Chondrocyte (in vitro differentiated cells): Measurements from ENCODE around the gene DYRK2. TPM values are rescaled to one million over a fixed set of nuclear protein-coding genes. Genes with fewer than 3 reads are reported as not detected.

Source experiments
- DNase-seq: peaks from one replicate; pipeline ENCODE4 v3.0.0; 2021; ENCODE audit warnings: mixed read lengths, low spot score
- H3K27ac Mint-ChIP-seq: one replicate; pipeline ENCODE4 v1.8.0; 2021; ENCODE audit warnings: mild to moderate bottlenecking, moderate library complexity, mixed read lengths; ENCODE audit not compliant: unreplicated experiment
- H3K27me3 Mint-ChIP-seq: 2 replicates; pipeline ENCODE4 v1.8.0; 2021; ENCODE audit warnings: low read depth, mixed read lengths
- H3K36me3 Mint-ChIP-seq: 2 replicates; pipeline ENCODE4 v1.8.0; 2021; ENCODE audit warnings: low read depth, mixed read lengths
- H3K4me1 Mint-ChIP-seq: 2 replicates; pipeline ENCODE4 v1.8.0; 2021; ENCODE audit warnings: low read depth, mild to moderate bottlenecking, mixed read lengths
- H3K4me3 Mint-ChIP-seq: one replicate; pipeline ENCODE4 v1.8.0; 2021; ENCODE audit warnings: mild to moderate bottlenecking, moderate library complexity, mixed read lengths; ENCODE audit not compliant: unreplicated experiment
- H3K9me3 Mint-ChIP-seq: 2 replicates; pipeline ENCODE4 v1.8.0; 2021; ENCODE audit warnings: low read depth, mixed read lengths
- CTCF ChIP-seq: fragments of 200-600 bp; sonication (generic); IDR thresholded peaks from 2 replicates; pipeline ENCODE4 v1.5.0; 2021; ENCODE audit warnings: antibody characterized with exemption, mild to moderate bottlenecking, moderate library complexity
- total RNA-seq: library from RNA; stranded (reverse); gene quantifications from 3 replicates; pipeline ENCODE4 v1.2.1, GENCODE V29; 2021

DYRK2 gene
- total RNA-seq, 1 donor from 2014 or later: 54.1 TPM

GRCh38 chr12:67674417-67674816 is 25.9 kb downstream of the DYRK2 start:
- Mint-ChIP-seq H3K36me3 (peaks cover 9% of the 10 kb centered on the region), H3K27me3 (no peaks in the 10 kb centered on the region), H3K4me3 (no peak overlapping the region), H3K9me3 (peaks cover 14% of the 10 kb centered on the region), H3K4me1 (peaks cover 31% of the 10 kb centered on the region), H3K27ac (no peak overlapping the region)
- TF ChIP-seq CTCF: no peak
- DNase-seq: no peak

- Mint-ChIP-seq H3K9me3 (peaks cover 14% of the 10 kb centered on the region), H3K4me1 (peaks cover 43% of the 10 kb centered on the region), H3K27ac (no peak overlapping the region), H3K4me3 (no peak overlapping the region), H3K27me3 (no peaks in the 10 kb centered on the region), H3K36me3 (peaks cover 9% of the 10 kb centered on the region)
- no peak for DNase-seq
- TF ChIP-seq CTCF: no peak
These were observed 28.1 kb downstream of the DYRK2 start for GRCh38 chr12:67676624-67677023.

- TF ChIP-seq CTCF: no peak
- DNase-seq: no peak
- H3K27me3 Mint-ChIP-seq: no peaks in the 10 kb centered on the region
- no peak overlapping the region for H3K27ac Mint-ChIP-seq
- peaks cover 48% of the 10 kb centered on the region for H3K4me1 Mint-ChIP-seq
- peaks cover 9% of the 10 kb centered on the region for H3K36me3 Mint-ChIP-seq
- H3K4me3 Mint-ChIP-seq: no peak overlapping the region
- peaks cover 17% of the 10 kb centered on the region for H3K9me3 Mint-ChIP-seq
These were observed 28.6 kb downstream of the DYRK2 start for GRCh38 chr12:67677166-67677565.

DNA sequence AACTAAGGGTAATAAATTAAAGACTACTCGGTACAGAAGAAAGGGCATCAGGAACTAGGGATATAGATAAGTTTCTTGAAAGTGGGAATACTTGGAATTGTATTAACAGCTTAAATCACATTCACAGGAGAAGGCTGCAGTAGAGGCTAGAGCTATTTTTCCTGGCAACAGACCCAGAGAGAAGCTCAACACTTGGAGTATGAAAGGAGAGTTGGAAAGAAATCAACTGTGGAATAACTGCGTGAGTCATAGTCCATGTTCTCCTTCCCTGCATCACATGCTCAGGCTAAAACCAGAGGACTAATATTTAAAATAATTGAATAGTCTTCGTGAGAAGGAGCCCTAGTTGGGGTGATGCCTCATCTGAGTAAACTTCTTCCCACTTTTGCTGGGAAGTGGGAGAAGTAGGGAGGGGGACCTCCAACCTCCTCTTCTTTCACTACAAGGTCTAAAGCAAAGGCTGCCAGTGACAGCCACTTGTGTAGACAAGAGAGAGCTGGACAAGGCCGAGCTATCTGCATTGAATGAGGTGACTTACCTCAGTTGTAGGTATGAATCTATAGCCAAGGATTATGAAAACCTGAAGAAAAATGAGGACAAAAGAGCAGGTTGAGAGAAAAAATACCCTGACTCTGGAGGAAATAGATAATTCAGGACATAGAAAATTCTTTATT is 32.7 kb downstream of the DYRK2 start:
- peaks cover 56% of the 10 kb centered on the region for H3K4me1 Mint-ChIP-seq
- no peaks in the 10 kb centered on the region for H3K27me3 Mint-ChIP-seq
- no peak overlapping the region for H3K4me3 Mint-ChIP-seq
- peak overlapping the region; percentile 89 for H3K27ac Mint-ChIP-seq
- no peaks in the 10 kb centered on the region for H3K36me3 Mint-ChIP-seq
- TF ChIP-seq CTCF: no peak
- no peak for DNase-seq
- H3K9me3 Mint-ChIP-seq: peaks cover 5% of the 10 kb centered on the region

- no peak for DNase-seq
- Mint-ChIP-seq H3K4me1 (peaks cover 52% of the 10 kb centered on the region), H3K4me3 (no peak overlapping the region), H3K27me3 (no peaks in the 10 kb centered on the region), H3K36me3 (no peaks in the 10 kb centered on the region), H3K9me3 (peaks cover 5% of the 10 kb centered on the region), H3K27ac (peak overlapping the region; percentile 89)
- no peak for TF ChIP-seq CTCF
These were observed 33.5 kb downstream of the DYRK2 start for GRCh38 chr12:67681941-67682620.
